Thyroid gland (tissue), 4 donors: Measurements from ENCODE around the gene DPP7. TPM values are rescaled to one million over a fixed set of nuclear protein-coding genes. Genes with fewer than 3 reads are reported as not detected.

Experiments used
- DNase-seq, 2 donors: peaks; one replicate each; pipeline ENCODE4 v3.0.0-alpha.2; 2019
- H3K27ac ChIP-seq, 3 donors: fragments of 200-600 bp; sonication (generic); 1 replicate in 2 of 3; 2 replicates in 1 of 3; pipeline ENCODE4 v1.5.1; 2016 to 2019; ENCODE audit warnings: mild to moderate bottlenecking in 1 of 3, moderate library complexity in 1 of 3
- H3K27me3 ChIP-seq: fragments of 200-600 bp; sonication (generic); one replicate; pipeline ENCODE4 v1.5.1; 2019
- H3K36me3 ChIP-seq, 2 donors: fragments of 200-600 bp; sonication (generic); one replicate each; pipeline ENCODE4 v1.5.1; 2016 to 2019
- H3K4me1 ChIP-seq, 2 donors: fragments of 200-600 bp; sonication (generic); one replicate each; pipeline ENCODE4 v1.5.1; 2017 to 2019
- H3K4me3 ChIP-seq, 3 donors: fragments of 200-600 bp; sonication (generic); replicated peaks in 1 of 3; 1 replicate in 2 of 3; 2 replicates in 1 of 3; pipeline ENCODE4 v1.5.1; 2016; ENCODE audit warnings: mild to moderate bottlenecking in 1 of 3
- H3K9me3 ChIP-seq: fragments of 200-600 bp; sonication (generic); one replicate; pipeline ENCODE4 v1.5.1; 2017
- CTCF ChIP-seq, 6 experiments: fragments of 200-600 bp in 3 of 6; fragments of 450-650 bp in 3 of 6; sonication (generic) in 3 of 6; IDR thresholded peaks; one replicate each; pipeline ENCODE4 v1.5.1; 2016 to 2019; ENCODE audit warnings: antibody characterized with exemption in 6 of 6, mild to moderate bottlenecking in 2 of 6, inconsistent platforms in 1 of 6, moderate library complexity in 1 of 6
- POLR2A ChIP-seq, 2 donors: fragments of 450-650 bp; IDR thresholded peaks; one replicate each; pipeline ENCODE4 v1.6.1; 2017; ENCODE audit warnings: antibody characterized with exemption in 2 of 2, mild to moderate bottlenecking in 2 of 2, moderate library complexity in 1 of 2
- WGBS, 2 donors: methylation state at CpG; one replicate each; pipeline ENCODE4 v1.1.5; 2017; 5-methylcytosine and 5-hydroxymethylcytosine counted together
- intact Hi-C: fragments of 100-400 bp; cut with DNase I; formaldehyde crosslinking; loops from one replicate; pipeline ENCODE4 v1.15.1; 2023
- total RNA-seq, 4 donors: library from RNA; depleted of rRNA; stranded (reverse); fragments of >200 nt; gene quantifications; one replicate each; pipeline ENCODE4 v1.2.3, GENCODE V29; 2016

Gene DPP7
- total RNA-seq, 4 donors from 2014 or later: 120 to 209 (median 157) TPM

GRCh38 chr9:137139468-137140150, 25.1 kb upstream of the DPP7 start:
- H3K27ac ChIP-seq: no peak overlapping the region
- H3K4me3 ChIP-seq: no peak overlapping the region
- TF ChIP-seq CTCF (IDR thresholded peaks at IDR 0.05) (no peak), POLR2A (IDR thresholded peaks at IDR 0.05) (no peak)
- peaks cover 17% of the 10 kb centered on the region for H3K27me3 ChIP-seq
- WGBS, 2 donors: 61 to 72% methylated on average over 15 to 17 of the region's 37 CpGs
- no peak for DNase-seq
- no peaks in the 10 kb centered on the region for H3K9me3 ChIP-seq
- peaks cover 0 to 3% of the 10 kb centered on the region in 2 donors for H3K4me1 ChIP-seq
- intact Hi-C loops: no loop called here
- no peaks in the 10 kb centered on the region for H3K36me3 ChIP-seq

- no peak within 1 kb of the TSS for H3K4me3 ChIP-seq
- H3K36me3 ChIP-seq: no peaks in the 10 kb centered on the region
- DNase-seq: peak; percentile 41 to 50
- H3K27me3 ChIP-seq: peaks cover 17% of the 10 kb centered on the region
- no peak within 1 kb of the TSS for H3K27ac ChIP-seq
- no peaks in the 10 kb centered on the region for H3K9me3 ChIP-seq
- WGBS, 2 donors: 23% methylated on average over 6 of the region's 104 CpGs; no CpG with 5 or more reads in 1 of the 2 donors
- H3K4me1 ChIP-seq: peaks cover 0 to 3% of the 10 kb centered on the region in 2 donors
- intact Hi-C loops: no loop called here
- no peak for TF ChIP-seq POLR2A (IDR thresholded peaks at IDR 0.05)
- TF ChIP-seq CTCF (IDR thresholded peaks at IDR 0.05): no peak
Observed at GRCh38 chr9:137138722-137139467, 24.4 kb upstream of the DPP7 start, which contains the start of gene GRIN1. Gene GRIN1 (plus strand): TSS chr9:137139154. CDS start chr9:137139487, 333 bp downstream.

GRCh38 chr9:137138058-137138721, 23.7 kb upstream of the DPP7 start:
- no peaks in the 10 kb centered on the region for H3K9me3 ChIP-seq
- peaks cover 17% of the 10 kb centered on the region for H3K27me3 ChIP-seq
- H3K4me1 ChIP-seq: peaks cover 0 to 3% of the 10 kb centered on the region in 2 donors
- H3K36me3 ChIP-seq: no peaks in the 10 kb centered on the region
- no peak overlapping the region for H3K4me3 ChIP-seq
- intact Hi-C loops: no loop called here
- WGBS, 2 donors: 10% methylated on average over 15 to 24 of the region's 25 CpGs
- no peak for DNase-seq
- H3K27ac ChIP-seq: no peak overlapping the region
- TF ChIP-seq CTCF (IDR thresholded peaks at IDR 0.05) (no peak), POLR2A (IDR thresholded peaks at IDR 0.05) (no peak)

- Histone ChIP-seq H3K9me3 (no peaks in the 10 kb centered on the region), H3K4me1 (peaks cover 0 to 3% of the 10 kb centered on the region in 2 donors), H3K36me3 (no peaks in the 10 kb centered on the region), H3K27ac (no peak overlapping the region), H3K4me3 (no peak overlapping the region), H3K27me3 (peaks cover 17% of the 10 kb centered on the region)
- 76 to 78% methylated on average over 20 to 23 of the region's 23 CpGs for WGBS, 2 donors
- intact Hi-C loops: no loop called here
- TF ChIP-seq POLR2A (IDR thresholded peaks at IDR 0.05) (no peak), CTCF (IDR thresholded peaks at IDR 0.05) (no peak)
- no peak for DNase-seq
Observed at GRCh38 chr9:137136881-137137607, 22.5 kb upstream of the DPP7 start.
